PFSK-1 (cell line): ENCODE results near the gene TM6SF1.

Source experiments
- POLR2AphosphoS5 ChIP-seq: IDR thresholded peaks from 2 replicates; pipeline ENCODE4 v1.6.1; 2012; ENCODE audit warnings: low read depth, mild to moderate bottlenecking, control low read depth, low read length, moderate library complexity
- SIN3A ChIP-seq: IDR thresholded peaks from 2 replicates; pipeline ENCODE4 v1.6.1; 2012; ENCODE audit warnings: mild to moderate bottlenecking, low read length, moderate library complexity, borderline replicate concordance; ENCODE audit not compliant: insufficient read depth
- TAF1 ChIP-seq: IDR thresholded peaks from 2 replicates; pipeline ENCODE4 v1.6.1; 2012; ENCODE audit warnings: low read length, control low read depth, borderline replicate concordance; ENCODE audit not compliant: insufficient read depth
- TF ChIP-seq, protein P1 (sequence below), 2 experiments: IDR thresholded peaks; 2 replicates each; pipeline versions ENCODE4 v1.6.1 to v1.8.0; 2011 to 2012; ENCODE audit warnings: low read depth in 2 of 2, low read length in 2 of 2, control low read depth in 1 of 2, inconsistent platforms in 1 of 2, mild to moderate bottlenecking in 1 of 2, moderate library complexity in 1 of 2; ENCODE audit not compliant: insufficient read depth in 1 of 2

DNA sequence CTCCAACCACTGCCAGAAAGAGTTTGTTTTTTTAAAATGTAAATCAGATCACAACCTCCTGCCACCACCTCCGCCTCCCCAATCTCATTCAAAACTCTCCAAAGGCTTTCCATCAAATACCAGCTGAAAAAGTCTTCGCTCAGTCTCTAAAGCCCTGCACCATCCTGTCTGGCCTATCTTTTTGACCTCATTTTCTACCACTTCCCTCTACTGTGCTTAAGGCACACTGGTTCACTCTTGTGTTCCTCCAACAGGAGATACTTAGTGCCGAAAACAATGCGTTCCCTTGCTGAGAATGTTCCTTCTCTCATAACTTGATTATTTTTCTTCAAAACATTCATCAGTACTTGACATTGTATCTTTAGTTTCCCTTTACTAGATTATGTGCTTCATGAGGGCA, 43.9 kb upstream of the TM6SF1 start:
- TF ChIP-seq, protein P1, sequence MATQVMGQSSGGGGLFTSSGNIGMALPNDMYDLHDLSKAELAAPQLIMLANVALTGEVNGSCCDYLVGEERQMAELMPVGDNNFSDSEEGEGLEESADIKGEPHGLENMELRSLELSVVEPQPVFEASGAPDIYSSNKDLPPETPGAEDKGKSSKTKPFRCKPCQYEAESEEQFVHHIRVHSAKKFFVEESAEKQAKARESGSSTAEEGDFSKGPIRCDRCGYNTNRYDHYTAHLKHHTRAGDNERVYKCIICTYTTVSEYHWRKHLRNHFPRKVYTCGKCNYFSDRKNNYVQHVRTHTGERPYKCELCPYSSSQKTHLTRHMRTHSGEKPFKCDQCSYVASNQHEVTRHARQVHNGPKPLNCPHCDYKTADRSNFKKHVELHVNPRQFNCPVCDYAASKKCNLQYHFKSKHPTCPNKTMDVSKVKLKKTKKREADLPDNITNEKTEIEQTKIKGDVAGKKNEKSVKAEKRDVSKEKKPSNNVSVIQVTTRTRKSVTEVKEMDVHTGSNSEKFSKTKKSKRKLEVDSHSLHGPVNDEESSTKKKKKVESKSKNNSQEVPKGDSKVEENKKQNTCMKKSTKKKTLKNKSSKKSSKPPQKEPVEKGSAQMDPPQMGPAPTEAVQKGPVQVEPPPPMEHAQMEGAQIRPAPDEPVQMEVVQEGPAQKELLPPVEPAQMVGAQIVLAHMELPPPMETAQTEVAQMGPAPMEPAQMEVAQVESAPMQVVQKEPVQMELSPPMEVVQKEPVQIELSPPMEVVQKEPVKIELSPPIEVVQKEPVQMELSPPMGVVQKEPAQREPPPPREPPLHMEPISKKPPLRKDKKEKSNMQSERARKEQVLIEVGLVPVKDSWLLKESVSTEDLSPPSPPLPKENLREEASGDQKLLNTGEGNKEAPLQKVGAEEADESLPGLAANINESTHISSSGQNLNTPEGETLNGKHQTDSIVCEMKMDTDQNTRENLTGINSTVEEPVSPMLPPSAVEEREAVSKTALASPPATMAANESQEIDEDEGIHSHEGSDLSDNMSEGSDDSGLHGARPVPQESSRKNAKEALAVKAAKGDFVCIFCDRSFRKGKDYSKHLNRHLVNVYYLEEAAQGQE (IDR thresholded peaks at IDR 0.05; ENCODE audit: insufficient read depth in 1 of 2, low read depth in 2 of 2, low read length in 2 of 2) = no peak
- TF ChIP-seq SIN3A (no peak), POLR2AphosphoS5 (no peak), TAF1 (no peak)
